Stimulated activated naive CD8-positive, alpha-beta T cell treated with anti-CD3 and anti-CD28 coated beads, Interleukin-15, Interleukin-2, amounts not matched to agents 100 ng/mL and 50 ng/mL, for 24 hours (primary cell): ENCODE results near the gene MUSTN1.

Experiments used
- H3K27ac Mint-ChIP-seq: one replicate; pipeline ENCODE4 v1.8.0; 2021; ENCODE audit warnings: mild to moderate bottlenecking, mixed read lengths
- H3K27me3 Mint-ChIP-seq: one replicate; pipeline ENCODE4 v1.8.0; 2021; ENCODE audit warnings: mixed read lengths
- H3K36me3 Mint-ChIP-seq: one replicate; pipeline ENCODE4 v1.8.0; 2021; ENCODE audit warnings: low read depth, mixed read lengths
- H3K4me1 Mint-ChIP-seq: one replicate; pipeline ENCODE4 v1.8.0; 2021; ENCODE audit warnings: low read depth, mixed read lengths
- H3K4me3 Mint-ChIP-seq: one replicate; pipeline ENCODE4 v1.8.0; 2021; ENCODE audit warnings: mild to moderate bottlenecking, mixed read lengths
- H3K9me3 Mint-ChIP-seq: one replicate; pipeline ENCODE4 v1.8.0; 2021; ENCODE audit warnings: mixed read lengths

The MUSTN1 gene

DNA sequence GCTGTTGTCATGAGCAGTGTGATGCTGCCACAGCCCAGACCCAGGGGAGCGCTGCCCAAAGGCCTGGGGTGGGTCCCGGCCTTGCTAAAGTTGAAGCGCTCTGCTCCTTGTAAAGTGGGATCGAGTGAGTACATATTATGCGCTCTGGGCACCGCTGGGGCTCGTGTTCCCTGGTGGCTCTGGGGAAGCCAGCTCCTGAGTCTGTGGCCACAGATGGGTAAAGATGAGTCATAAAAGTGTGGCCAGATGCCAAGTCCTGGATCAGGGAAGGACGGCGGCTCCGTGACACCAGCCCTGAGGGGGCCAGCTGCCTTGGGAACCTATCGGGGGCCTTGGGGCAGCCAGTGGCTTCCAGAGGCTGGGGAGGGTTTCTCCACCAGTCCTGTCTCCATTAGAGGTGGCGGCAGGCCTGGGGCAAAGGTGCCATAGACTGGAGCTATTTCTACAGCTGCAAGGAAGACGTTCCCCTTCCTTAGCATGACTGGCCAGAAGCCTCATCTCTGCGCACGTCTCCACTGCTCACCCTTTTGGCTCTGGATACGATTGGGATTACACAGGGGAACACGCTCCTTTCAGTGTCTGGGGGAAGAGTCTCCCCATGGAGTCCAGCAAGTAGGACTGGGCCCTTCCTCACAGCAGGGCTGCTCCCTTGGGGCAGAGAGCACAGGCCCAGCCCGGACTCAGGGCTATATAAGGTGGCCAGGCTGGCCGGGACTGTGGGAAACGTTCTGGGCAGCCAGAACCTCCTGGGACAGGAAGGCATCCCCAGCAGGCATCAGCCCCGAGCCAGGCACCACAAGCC is 3.1 kb downstream of the MUSTN1 start:
- Mint-ChIP-seq H3K27me3 (no peaks in the 10 kb centered on the region), H3K4me3 (no peak overlapping the region), H3K4me1 (peaks cover 5% of the 10 kb centered on the region), H3K36me3 (no peaks in the 10 kb centered on the region), H3K27ac (no peak overlapping the region), H3K9me3 (no peaks in the 10 kb centered on the region)

DNA sequence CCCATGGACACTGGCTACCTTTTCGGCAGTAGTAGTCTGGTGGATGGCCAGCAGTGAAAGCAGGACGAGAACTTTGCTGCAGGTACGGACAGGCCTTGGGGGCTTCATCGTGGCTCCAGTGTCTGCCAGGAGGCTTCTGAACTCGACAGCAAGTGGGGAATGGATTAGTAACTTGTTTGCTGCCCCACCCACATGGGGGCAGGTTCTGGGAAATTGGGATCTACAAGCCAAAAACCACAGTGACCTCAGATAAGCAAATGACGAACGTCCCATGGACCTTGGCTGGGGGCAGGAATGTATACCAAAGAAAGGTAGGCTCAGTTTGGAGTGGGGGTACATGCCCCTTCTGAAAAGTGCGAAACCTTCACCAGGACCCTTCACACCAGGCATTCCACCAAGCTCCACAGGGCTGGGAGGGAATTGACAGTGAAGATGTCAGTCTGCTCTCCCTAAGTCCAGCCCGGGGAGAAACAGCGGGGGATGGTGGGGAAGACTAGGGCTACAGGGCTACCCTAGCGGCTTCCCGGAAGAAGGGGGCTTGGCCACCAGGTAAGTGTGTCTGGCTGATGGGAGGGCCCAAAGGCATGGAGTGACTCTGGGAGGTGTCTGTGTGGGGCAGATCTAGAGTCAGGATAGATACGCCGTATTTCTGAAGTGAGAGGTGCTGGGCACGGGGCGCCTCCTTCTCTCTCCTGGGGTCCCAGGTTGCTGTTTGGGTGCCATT is 4.1 kb downstream of the MUSTN1 start, which contains the start of gene ITIH4:
TSS of gene ITIH4 (minus strand) at position 138 of the 724 bp plus-strand sequence. CDS start at position 108, 30 bp downstream.
- peaks cover 5% of the 10 kb centered on the region for H3K4me1 Mint-ChIP-seq
- H3K27me3 Mint-ChIP-seq, result no peaks in the 10 kb centered on the region
- no peaks in the 10 kb centered on the region for H3K36me3 Mint-ChIP-seq
- H3K27ac Mint-ChIP-seq, result no peak within 1 kb of the TSS
- no peak within 1 kb of the TSS for H3K4me3 Mint-ChIP-seq
- no peaks in the 10 kb centered on the region for H3K9me3 Mint-ChIP-seq

DNA sequence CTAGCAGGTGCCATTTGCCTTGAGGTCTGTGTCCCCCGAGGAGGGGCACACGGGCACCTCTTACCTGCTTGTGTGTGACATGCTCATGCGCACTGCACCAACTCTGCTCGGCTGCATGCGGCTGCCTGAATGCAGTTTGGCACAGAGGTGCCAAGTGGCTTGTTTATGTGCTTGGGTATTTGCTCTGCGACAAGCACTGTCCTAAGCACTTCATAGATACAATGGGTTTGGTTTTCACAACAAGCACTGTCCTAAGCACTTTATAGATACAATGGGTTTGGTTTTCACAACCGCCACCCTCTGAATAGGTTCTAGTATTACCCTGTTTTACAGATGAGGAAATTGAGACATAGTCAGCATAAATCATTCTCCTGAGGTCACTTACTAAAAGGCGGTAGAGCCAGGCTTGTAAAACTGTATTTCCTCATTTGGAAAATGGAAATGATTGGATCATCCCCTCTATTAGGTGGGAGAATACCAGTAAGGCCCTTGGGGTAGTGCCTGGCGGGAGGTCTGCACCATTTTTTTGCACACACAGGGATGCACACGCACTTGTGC is 4.8 kb downstream of the MUSTN1 start:
- H3K36me3 Mint-ChIP-seq, result no peaks in the 10 kb centered on the region
- no peak overlapping the region for H3K27ac Mint-ChIP-seq
- H3K9me3 Mint-ChIP-seq, result no peaks in the 10 kb centered on the region
- H3K4me1 Mint-ChIP-seq, result peaks cover 5% of the 10 kb centered on the region
- no peak overlapping the region for H3K4me3 Mint-ChIP-seq
- no peaks in the 10 kb centered on the region for H3K27me3 Mint-ChIP-seq

DNA sequence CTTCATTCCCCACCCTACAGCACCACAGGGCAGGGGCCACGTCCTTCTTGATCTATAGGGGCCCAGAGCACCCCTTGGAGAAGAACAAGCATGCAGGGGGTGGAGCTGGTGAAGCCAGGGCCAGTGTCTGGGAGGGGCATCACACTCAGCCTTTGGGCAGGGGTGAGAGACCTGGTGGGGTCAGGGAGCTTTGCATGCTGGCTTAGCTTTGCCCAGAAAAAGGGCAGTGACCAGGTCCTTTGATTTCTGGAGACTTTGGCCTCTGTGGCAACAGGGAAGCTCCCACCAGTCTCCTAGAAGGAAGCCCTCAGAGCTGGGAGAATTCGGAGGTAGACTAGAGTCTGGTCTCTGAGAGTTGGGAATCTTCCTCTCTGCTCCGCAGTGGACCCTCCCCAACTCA is 5.3 kb downstream of the MUSTN1 start:
- Mint-ChIP-seq H3K4me3 (no peak overlapping the region), H3K4me1 (peaks cover 5% of the 10 kb centered on the region), H3K36me3 (no peaks in the 10 kb centered on the region), H3K27ac (no peak overlapping the region), H3K9me3 (no peaks in the 10 kb centered on the region), H3K27me3 (no peaks in the 10 kb centered on the region)

DNA sequence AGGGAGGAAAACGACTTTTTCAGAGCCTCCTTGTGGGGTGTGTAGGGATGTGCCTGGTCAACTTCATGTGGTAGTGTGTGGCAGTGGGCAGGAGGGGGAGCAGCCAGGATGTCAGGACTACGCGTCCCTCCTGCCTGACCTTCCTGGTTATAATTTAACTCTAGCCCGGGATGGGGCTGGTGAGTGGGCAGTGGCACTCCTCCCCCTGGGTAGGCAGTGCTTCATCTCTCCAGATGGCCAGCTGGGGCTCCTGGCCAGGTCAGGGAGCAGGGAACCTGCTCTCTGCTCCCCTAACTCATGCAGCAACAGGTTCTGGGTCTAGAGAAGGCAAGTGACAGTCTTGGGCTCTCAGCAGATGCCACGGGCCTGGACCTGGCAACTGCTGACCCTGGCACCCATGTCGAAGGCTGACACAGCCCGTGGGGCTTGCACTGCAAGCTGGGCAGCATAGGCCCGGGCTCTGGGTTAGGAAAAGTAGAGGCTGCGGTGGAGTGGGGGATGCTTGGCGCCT is 6.9 kb downstream of the MUSTN1 start:
- H3K4me3 Mint-ChIP-seq, result no peak overlapping the region
- peaks cover 5% of the 10 kb centered on the region for H3K4me1 Mint-ChIP-seq
- no peaks in the 10 kb centered on the region for H3K27me3 Mint-ChIP-seq
- H3K27ac Mint-ChIP-seq, result no peak overlapping the region
- H3K36me3 Mint-ChIP-seq, result no peaks in the 10 kb centered on the region
- no peaks in the 10 kb centered on the region for H3K9me3 Mint-ChIP-seq

DNA sequence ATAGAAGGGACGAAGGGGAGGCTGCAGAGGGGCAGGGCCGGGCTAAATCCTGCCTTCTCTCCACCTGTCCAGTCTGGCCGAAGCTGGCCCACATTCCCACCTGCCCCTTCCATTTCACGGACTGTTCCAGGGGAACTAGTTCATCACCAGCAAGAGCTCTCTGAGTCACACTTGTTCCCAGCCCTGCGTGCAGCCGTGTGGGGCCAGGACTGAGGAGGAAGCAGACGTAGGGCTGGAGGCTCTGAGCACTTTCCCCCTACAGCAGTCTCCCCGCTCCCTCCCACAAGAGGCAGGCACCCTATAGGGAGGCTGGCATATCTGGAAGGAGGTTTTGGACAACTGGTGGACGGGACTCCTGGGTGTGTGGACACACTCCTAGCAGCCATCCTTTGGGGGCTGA is 7.4 kb downstream of the MUSTN1 start:
- Mint-ChIP-seq H3K4me1 (peaks cover 5% of the 10 kb centered on the region), H3K27me3 (no peaks in the 10 kb centered on the region), H3K27ac (no peak overlapping the region), H3K9me3 (no peaks in the 10 kb centered on the region), H3K4me3 (no peak overlapping the region), H3K36me3 (no peaks in the 10 kb centered on the region)

DNA sequence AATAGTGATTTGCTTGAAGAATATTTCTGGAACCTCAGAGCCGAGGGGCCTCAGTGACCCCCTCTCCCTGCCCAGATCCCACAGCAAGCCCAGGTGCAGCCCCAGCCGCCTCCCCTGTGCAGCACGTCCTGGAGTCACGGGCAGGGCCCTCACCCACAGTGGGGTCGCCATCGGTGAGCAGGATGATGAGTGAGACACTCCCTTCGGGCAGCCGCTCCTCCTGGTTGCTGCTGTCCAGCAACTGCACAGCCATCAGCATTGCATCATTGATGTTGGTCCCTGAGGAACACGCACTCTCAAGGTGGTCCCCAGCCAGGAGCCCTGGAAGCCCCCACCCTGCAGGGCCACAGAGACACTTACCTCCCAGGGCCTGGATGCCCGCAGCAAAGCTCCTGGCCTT is 10.8 kb downstream of the MUSTN1 start:
- Mint-ChIP-seq H3K36me3 (no peaks in the 10 kb centered on the region), H3K9me3 (no peaks in the 10 kb centered on the region), H3K4me1 (no peaks in the 10 kb centered on the region), H3K4me3 (no peak overlapping the region), H3K27me3 (no peaks in the 10 kb centered on the region), H3K27ac (no peak overlapping the region)

DNA sequence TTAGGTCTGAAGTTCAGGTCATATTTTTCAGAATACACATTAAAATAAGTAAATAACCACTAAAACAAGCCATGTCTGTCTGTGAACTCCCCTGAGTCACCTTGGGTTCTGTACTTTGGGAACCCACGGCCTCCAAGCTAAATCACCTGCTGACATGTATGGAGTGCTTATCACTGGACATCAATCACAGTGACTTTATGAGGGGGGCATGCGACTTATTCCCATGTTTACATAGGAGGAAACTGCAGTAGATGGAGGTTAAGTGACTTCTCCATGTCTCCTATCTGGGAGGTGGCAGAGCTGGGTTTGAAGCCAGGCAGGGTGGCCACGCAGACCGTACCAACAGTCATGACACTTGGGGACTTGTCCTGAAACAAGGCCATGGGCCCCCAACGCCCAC is 12.5 kb downstream of the MUSTN1 start:
- Mint-ChIP-seq H3K4me3 (no peak overlapping the region), H3K27ac (no peak overlapping the region), H3K4me1 (no peaks in the 10 kb centered on the region), H3K9me3 (no peaks in the 10 kb centered on the region), H3K27me3 (no peaks in the 10 kb centered on the region), H3K36me3 (no peaks in the 10 kb centered on the region)

DNA sequence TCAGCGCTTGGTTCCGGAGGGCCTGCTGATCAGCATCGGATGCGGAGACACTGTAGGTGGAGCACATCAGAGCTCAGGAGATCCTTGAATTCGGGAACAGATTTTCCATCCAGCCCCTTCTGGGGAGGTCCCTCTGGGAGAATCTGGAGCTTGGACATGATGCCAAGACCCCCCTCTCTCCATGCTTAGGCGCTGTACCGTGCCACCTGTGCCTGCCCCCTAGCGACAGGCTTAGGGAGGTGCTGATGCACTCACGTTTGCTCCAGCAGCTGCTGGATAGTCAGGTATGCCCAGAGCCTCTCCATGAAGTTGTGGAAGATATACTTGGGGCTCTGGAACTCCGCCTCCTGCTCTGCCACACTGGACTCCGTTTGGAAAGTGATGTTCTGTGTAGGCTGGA is 14.1 kb downstream of the MUSTN1 start:
- no peak overlapping the region for H3K4me3 Mint-ChIP-seq
- no peaks in the 10 kb centered on the region for H3K4me1 Mint-ChIP-seq
- H3K9me3 Mint-ChIP-seq, result no peaks in the 10 kb centered on the region
- H3K27me3 Mint-ChIP-seq, result no peaks in the 10 kb centered on the region
- no peaks in the 10 kb centered on the region for H3K36me3 Mint-ChIP-seq
- no peak overlapping the region for H3K27ac Mint-ChIP-seq

DNA sequence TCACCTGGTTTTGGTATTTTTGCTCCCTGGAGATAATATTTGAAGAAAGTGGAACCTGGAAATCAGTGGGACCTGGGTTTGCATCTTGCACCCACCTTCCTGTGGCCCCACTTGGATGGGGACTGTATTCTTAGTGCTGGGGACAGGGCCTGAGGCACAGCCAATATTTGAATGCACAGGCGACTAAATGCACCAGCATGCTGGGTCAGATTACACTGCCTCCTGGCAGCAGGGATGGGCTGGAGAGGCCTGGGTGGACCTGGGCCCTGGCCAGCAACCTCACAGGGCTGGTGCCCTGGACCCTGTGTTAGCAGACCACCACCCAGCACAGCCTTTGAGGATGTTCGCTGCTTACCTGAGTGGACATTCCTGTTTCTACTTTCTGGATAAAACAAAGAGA is 14.9 kb downstream of the MUSTN1 start:
- Mint-ChIP-seq H3K9me3 (no peaks in the 10 kb centered on the region), H3K4me1 (no peaks in the 10 kb centered on the region), H3K4me3 (no peak overlapping the region), H3K27me3 (no peaks in the 10 kb centered on the region), H3K27ac (no peak overlapping the region), H3K36me3 (no peaks in the 10 kb centered on the region)

DNA sequence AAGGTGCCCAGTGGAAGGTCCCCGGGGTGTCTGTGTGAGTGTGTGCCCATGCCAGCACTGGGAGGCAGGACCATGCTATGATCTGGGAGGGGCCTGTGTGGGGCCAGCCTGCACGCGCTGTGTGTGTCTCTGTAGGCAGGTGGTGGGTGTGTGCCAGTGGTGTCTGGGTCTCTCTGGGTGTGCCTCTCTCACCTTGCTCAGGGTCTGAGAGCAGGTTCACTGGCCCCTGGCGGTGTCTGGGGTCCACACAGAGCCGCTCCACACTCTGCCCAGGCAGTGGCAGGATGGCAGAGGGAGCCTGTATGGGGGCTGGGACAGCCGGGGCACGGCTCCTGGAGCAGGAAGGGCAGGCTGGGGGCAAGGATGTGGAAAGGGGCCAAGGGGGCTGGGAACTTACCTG is 17.0 kb downstream of the MUSTN1 start:
- H3K36me3 Mint-ChIP-seq, result no peaks in the 10 kb centered on the region
- no peaks in the 10 kb centered on the region for H3K9me3 Mint-ChIP-seq
- no peak overlapping the region for H3K4me3 Mint-ChIP-seq
- no peaks in the 10 kb centered on the region for H3K27me3 Mint-ChIP-seq
- no peak overlapping the region for H3K27ac Mint-ChIP-seq
- no peaks in the 10 kb centered on the region for H3K4me1 Mint-ChIP-seq

DNA sequence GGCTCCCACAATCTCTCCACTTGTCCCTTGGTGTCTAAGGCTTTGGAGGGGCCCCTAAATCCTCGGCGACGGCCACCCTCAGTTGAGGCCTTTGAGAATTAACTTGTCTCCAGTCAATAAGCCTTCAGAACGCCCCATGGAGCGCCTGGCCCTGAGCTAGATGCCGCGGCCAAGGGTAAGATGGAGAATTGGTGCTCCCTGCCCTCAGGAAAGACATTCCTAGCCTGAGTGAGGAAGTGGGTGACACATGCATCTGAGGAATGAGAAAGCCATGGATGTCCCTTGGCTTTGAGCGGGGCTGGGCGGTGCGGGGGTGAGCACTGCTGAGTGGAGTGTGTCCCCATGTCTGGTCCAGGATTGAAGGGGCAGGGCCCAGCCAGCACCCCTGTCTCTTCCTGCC is 17.6 kb downstream of the MUSTN1 start:
- no peak overlapping the region for H3K4me3 Mint-ChIP-seq
- no peaks in the 10 kb centered on the region for H3K36me3 Mint-ChIP-seq
- no peaks in the 10 kb centered on the region for H3K27me3 Mint-ChIP-seq
- no peaks in the 10 kb centered on the region for H3K4me1 Mint-ChIP-seq
- no peak overlapping the region for H3K27ac Mint-ChIP-seq
- no peaks in the 10 kb centered on the region for H3K9me3 Mint-ChIP-seq

DNA sequence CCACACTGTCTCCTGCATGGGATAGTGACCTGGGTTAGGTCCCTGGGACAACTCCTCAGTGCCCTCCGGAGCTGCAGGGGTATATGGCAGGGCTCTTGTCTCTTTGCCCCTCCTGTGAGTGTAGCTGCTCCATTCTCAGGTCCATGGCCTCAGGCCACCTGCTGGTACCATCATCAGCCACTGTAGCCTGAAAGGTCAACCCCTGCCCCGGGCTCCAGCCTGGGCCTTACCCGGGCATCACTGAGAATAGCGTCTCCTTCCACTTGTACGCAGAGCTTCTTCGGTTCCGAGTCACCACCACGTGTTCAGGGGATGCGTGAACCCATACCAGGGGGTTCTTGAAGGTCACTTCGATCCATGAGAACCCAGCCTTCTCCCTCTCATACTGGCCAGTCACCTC is 18.2 kb downstream of the MUSTN1 start:
- Mint-ChIP-seq H3K4me3 (no peak overlapping the region), H3K27me3 (no peaks in the 10 kb centered on the region), H3K27ac (no peak overlapping the region), H3K36me3 (no peaks in the 10 kb centered on the region), H3K4me1 (no peaks in the 10 kb centered on the region), H3K9me3 (no peaks in the 10 kb centered on the region)

DNA sequence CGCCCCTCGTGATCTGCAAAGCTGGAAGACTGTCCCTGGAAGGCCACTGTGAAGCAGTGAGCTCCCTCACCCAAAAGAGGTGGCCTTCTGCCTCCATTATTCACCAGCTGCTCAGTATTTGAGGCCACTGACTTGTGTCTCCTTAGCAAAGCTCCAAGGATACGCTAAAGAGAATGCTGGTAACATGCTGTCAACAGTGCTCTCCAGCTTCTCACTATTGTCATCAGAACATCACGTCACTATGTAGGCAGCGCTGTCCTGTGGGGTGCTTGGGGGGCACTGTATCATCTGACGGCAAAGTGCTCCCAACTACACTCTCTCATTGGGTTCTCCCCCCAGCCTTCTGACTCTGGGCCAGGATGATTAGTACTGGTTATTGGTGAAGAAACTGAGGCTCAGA is 18.6 kb downstream of the MUSTN1 start:
- H3K4me1 Mint-ChIP-seq, result no peaks in the 10 kb centered on the region
- H3K27ac Mint-ChIP-seq, result no peak overlapping the region
- no peak overlapping the region for H3K4me3 Mint-ChIP-seq
- H3K27me3 Mint-ChIP-seq, result no peaks in the 10 kb centered on the region
- H3K36me3 Mint-ChIP-seq, result no peaks in the 10 kb centered on the region
- no peaks in the 10 kb centered on the region for H3K9me3 Mint-ChIP-seq

DNA sequence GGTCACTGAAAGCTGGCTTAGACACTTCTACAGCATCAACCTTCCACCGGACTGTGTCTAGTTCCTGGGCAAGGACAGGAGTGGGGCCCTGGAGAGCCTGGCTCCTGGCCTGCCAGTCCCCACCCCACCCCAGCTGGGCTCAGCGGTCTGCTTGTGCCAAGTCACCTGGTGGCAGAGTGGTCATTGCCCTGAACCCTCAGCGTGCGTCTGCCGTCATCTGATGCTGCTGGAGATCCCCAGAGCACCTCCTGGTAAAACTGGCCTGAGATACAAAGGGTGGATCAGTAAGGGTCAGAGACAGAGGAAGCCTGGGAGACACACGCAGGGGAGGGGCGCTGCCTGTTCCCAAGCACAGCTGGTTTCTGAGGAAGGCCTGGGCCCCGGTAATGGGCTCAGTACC is 21.0 kb downstream of the MUSTN1 start:
- no peaks in the 10 kb centered on the region for H3K27me3 Mint-ChIP-seq
- no peaks in the 10 kb centered on the region for H3K9me3 Mint-ChIP-seq
- H3K4me1 Mint-ChIP-seq, result no peaks in the 10 kb centered on the region
- no peaks in the 10 kb centered on the region for H3K36me3 Mint-ChIP-seq
- no peak overlapping the region for H3K27ac Mint-ChIP-seq
- H3K4me3 Mint-ChIP-seq, result no peak overlapping the region
